HG02763 (cell line): ENCODE data around the gene GINS1.

Source experiments
- ATAC-seq: cut with Tn5 transposase; IDR thresholded peaks from one replicate; pipeline ENCODE4 v1.9.1; 2021; ENCODE audit warnings: mild to moderate bottlenecking, moderate library complexity; ENCODE audit not compliant: unreplicated experiment

Gene GINS1

DNA sequence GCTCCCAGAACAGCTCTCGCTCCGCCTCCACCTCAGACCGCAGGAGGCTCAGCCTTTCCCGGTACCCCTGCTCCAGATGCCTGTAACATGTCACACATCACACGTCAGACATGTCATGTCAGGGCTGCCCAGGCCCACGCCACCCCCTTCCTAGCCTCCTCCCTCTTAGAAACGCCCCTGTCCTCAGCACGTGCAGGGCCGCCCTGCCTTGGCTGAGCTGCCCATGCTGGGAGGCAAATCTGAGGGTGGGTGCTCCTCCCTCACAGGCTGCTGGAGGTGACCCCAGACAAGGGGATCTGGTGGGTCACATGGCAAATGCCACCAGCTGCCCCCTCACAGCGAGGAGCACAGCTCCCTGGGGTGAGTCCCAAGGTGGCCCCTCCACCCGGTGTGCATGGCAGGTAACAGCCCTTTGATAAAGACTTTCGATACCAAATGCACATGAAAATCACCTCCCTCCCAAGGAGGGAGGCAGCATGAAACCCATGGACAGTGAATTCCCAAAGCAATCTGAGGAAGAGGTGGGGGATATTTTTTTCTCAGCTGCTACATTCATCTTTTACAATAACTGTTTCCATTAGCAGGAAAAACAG is 84.1 kb downstream of the GINS1 start:
- no peak for ATAC-seq

DNA sequence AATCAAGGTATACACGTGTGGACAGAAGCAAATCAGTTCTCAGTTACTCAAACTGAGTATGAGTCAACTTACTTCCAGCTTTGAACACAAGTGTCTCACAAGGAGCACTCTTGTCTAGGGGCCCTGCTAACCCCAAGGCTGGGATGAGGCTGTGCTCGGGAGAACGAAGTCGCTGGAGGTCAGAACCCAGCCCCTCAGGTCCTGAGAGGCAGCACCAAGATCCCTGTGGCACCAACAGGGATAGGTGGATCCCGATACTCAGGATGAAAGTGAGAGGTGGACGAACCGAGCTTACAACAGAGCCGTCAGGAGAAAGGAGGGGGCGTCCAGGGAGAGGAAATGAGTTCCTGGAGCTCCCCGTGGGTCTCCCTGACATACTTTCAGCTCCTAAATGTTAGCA is 85.7 kb downstream of the GINS1 start:
- no peak for ATAC-seq

DNA sequence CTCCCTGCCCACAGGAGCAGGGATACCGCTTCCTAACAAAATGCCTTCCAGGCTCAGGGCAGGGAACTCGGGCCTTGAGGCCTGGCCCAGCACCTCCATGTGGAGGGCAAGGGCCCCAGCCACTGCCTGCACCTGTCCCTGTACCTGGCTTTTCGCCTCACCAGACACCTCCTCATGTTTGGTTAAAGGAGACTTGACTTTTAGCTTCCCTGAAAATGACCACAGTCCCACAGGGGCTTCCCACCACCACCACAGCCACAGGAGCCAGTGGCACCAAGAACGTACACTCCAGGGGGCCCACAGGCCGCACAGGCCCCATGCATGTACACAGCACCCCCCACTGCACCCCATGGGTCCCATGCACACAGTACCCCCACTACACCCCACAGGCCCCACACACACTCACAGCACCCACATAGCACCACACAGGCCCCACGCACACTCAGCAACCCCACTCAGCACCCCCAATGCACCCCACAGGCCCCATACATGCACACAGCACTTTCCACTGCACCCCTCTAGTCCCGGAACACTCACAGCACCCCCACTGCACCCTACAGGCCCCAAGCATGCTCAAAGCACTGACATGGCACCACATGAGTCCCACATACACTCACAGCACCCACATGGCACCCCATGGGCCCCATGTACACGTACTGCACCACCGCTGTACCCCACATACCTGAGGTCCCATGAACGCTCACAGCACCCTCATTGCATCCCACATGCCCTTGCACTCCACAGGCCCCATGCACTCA is 86.5 kb downstream of the GINS1 start:
- no peak for ATAC-seq

- no peak for ATAC-seq
Observed at GRCh38 chr20:25494506-25495188, 87.2 kb downstream of the GINS1 start.

DNA sequence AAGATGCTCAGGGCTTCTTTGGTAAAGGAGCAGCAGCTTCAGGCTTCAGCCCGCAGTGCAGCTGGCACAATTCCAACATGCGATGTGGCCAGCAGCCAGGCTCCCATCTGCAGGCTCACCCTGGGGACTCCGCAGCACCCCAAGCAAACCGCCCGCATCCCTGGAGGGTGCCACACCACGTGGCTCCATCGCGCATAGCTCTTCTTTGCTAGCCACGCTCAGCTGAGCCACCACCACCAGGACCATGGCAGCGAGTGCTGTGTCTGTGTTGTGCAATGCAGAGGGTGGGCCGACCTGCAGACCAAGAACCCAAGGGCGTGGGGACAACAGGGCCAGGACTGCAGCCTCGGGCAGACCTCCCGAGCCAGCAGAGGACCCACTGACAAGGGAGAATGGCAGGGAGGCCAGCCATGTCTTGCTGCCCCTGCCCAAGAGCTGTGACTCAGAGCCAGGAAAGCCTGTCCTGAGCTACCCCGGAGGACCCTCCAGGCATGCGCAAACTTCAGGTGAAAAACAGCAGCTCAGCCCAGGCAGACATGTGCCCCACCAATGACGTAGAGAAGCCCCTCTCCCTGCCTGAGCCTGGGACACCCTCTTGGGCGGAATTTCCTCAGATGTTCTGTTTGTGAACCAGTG is 87.8 kb downstream of the GINS1 start:
- no peak for ATAC-seq

GRCh38 chr20:25496165-25496967 is 88.9 kb downstream of the GINS1 start:
- no peak for ATAC-seq

GRCh38 chr20:25496968-25497401 is 89.5 kb downstream of the GINS1 start:
- no peak for ATAC-seq

- ATAC-seq: no peak
Observed at GRCh38 chr20:25497586-25498279, 90.3 kb downstream of the GINS1 start.
